ENCODE data around the gene FYN. TPM values are rescaled to one million over a fixed set of nuclear protein-coding genes. Genes with fewer than 3 reads are reported as not detected.

Gene FYN
- total RNA-seq, 2 experiments from 2014 or later: 201 to 208 TPM

GRCh38 chr6:111799576-111800258, 73.5 kb downstream of the FYN start:
- ChIA-PET POLR2A (interaction anchor here (0.9 to 1.6 kb wide), 4 partner anchors 17 to 72 kb away, joined by 3 to 4 read pairs (median 3); no protein-coding TSS in a partner anchor), CTCF (interaction anchor here (1.5 to 1.6 kb wide), 3 partner anchors 10 to 242 kb away, joined by 3 to 4 read pairs (median 4); no protein-coding TSS in a partner anchor)
- peaks cover 21% of the 10 kb centered on the region for H3K36me3 Mint-ChIP-seq (ENCODE audit: low read depth)
- no peaks in the 10 kb centered on the region for H3K27me3 Mint-ChIP-seq
- H3K4me3 Mint-ChIP-seq: no peak overlapping the region
- no peaks in the 10 kb centered on the region for H3K9me3 Mint-ChIP-seq
- no peak for DNase-seq
- H3K27ac Mint-ChIP-seq: no peak overlapping the region
- peaks cover 71% of the 10 kb centered on the region for H3K4me1 Mint-ChIP-seq

DNA sequence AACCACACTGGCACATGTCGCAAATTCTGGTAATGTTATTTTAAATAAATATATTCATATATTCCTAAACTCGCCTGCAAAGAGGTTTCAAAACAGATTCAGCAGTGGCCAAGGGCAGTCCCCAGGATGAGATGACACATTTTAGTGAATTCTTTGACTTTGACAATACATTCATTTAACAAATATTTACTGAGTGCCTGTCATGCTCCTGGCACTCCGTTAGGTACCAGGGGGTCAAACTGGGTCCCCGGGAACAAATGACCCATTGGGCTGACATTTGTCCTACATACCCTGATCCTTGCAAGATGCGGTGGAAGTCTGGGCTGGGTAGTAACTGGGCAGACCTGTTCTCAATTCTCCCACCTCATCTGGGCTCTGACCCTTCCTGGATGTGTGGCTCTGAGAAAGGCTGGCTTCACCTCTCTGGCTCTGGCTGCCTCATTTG, 74.9 kb downstream of the FYN start:
- H3K27ac Mint-ChIP-seq: no peak overlapping the region

GRCh38 chr6:111796310-111796918, 76.8 kb downstream of the FYN start:
- ChIA-PET CTCF (interaction anchor here (0.8 to 1.9 kb wide), 5 partner anchors 8 to 77 kb away, joined by 3 to 4 read pairs (median 4); partner anchors contain the start of gene FYN), POLR2A (interaction anchor here (0.6 to 1.5 kb wide), 6 partner anchors 8 to 37 kb away, joined by 3 to 8 read pairs (median 5); no protein-coding TSS in a partner anchor)
- Mint-ChIP-seq H3K4me3 (no peak overlapping the region), H3K27me3 (no peaks in the 10 kb centered on the region), H3K4me1 (peaks cover 75% of the 10 kb centered on the region), H3K36me3 (ENCODE audit: low read depth) (peaks cover 16% of the 10 kb centered on the region), H3K27ac (peak overlapping the region; percentile 87), H3K9me3 (no peaks in the 10 kb centered on the region)
- no peak for DNase-seq

More for the DNA sequence above, 74.9 kb downstream of the FYN start:
- Mint-ChIP-seq H3K36me3 (ENCODE audit: low read depth) (peaks cover 24% of the 10 kb centered on the region), H3K9me3 (no peaks in the 10 kb centered on the region), H3K4me3 (no peak overlapping the region), H3K4me1 (peaks cover 71% of the 10 kb centered on the region), H3K27me3 (no peaks in the 10 kb centered on the region)
- DNase-seq: no peak
- CTCF ChIA-PET: no interaction called here
- POLR2A ChIA-PET: no interaction called here

DNA sequence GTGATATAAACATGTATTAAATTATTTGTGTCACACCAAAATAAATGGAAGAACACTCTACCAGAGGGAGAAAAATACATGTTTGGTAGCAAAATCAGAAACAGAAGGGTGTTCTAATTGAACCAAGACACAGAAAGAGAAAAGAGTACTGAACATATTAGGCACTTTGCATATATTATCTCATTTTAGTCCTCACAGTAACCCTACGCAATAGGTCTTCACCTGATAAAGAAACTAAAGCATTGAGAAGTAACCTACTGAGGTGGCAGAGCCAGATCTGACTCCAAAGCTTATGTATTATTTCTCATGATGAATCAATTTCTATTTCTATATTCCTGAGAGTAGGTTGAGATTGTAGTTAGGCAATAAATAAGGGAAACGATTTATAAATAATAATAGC, 77.7 kb downstream of the FYN start:
- CTCF ChIA-PET: interaction anchor here (0.8 to 1.9 kb wide), 5 partner anchors 8 to 78 kb away, joined by 3 to 4 read pairs (median 4); partner anchors contain the start of gene FYN
- Mint-ChIP-seq H3K27ac (peak overlapping the region; percentile 87), H3K4me3 (peak overlapping the region; percentile 42), H3K9me3 (no peaks in the 10 kb centered on the region), H3K4me1 (peaks cover 78% of the 10 kb centered on the region), H3K36me3 (ENCODE audit: low read depth) (peaks cover 15% of the 10 kb centered on the region), H3K27me3 (no peaks in the 10 kb centered on the region)
- no peak for DNase-seq
- POLR2A ChIA-PET: interaction anchor here (0.6 to 2.8 kb wide), 7 partner anchors 8 to 36 kb away, joined by 3 to 20 read pairs (median 5); no protein-coding TSS in a partner anchor

- DNase-seq: no peak
- Mint-ChIP-seq H3K36me3 (ENCODE audit: low read depth) (peaks cover 20% of the 10 kb centered on the region), H3K4me3 (peak overlapping the region; percentile 42), H3K27me3 (no peaks in the 10 kb centered on the region), H3K4me1 (peaks cover 77% of the 10 kb centered on the region), H3K27ac (peak overlapping the region; percentile 87), H3K9me3 (no peaks in the 10 kb centered on the region)
- CTCF ChIA-PET: interaction anchor here (0.7 to 1.9 kb wide), 4 partner anchors 9 to 32 kb away, joined by 3 to 4 read pairs (median 3); no protein-coding TSS in a partner anchor
- POLR2A ChIA-PET: interaction anchor here (1.0 to 2.9 kb wide), 12 partner anchors 9 to 77 kb away, joined by 3 to 20 read pairs (median 8); no protein-coding TSS in a partner anchor
Measured at GRCh38 chr6:111794727-111795452, 78.4 kb downstream of the FYN start.

- H3K27me3 Mint-ChIP-seq: no peaks in the 10 kb centered on the region
- H3K9me3 Mint-ChIP-seq: no peaks in the 10 kb centered on the region
- CTCF ChIA-PET: interaction anchor here (0.6 to 1.9 kb wide), 5 partner anchors 8 to 49 kb away, joined by 3 to 4 read pairs (median 3); no protein-coding TSS in a partner anchor
- peaks cover 20% of the 10 kb centered on the region for H3K36me3 Mint-ChIP-seq (ENCODE audit: low read depth)
- H3K4me1 Mint-ChIP-seq: peaks cover 71% of the 10 kb centered on the region
- peak overlapping the region; percentile 87 for H3K27ac Mint-ChIP-seq
- DNase-seq: no peak
- POLR2A ChIA-PET: interaction anchor here (1.0 to 2.9 kb wide), 14 partner anchors 9 to 82 kb away, joined by 3 to 20 read pairs (median 8); no protein-coding TSS in a partner anchor
- H3K4me3 Mint-ChIP-seq: peak overlapping the region; percentile 73
Measured at GRCh38 chr6:111794300-111794699, 79.0 kb downstream of the FYN start.

- Mint-ChIP-seq H3K9me3 (no peaks in the 10 kb centered on the region), H3K27ac (peak overlapping the region; percentile 87), H3K4me1 (peaks cover 65% of the 10 kb centered on the region), H3K27me3 (no peaks in the 10 kb centered on the region), H3K36me3 (ENCODE audit: low read depth) (peaks cover 20% of the 10 kb centered on the region), H3K4me3 (peak overlapping the region; percentile 73)
- ChIA-PET POLR2A (interaction anchor here (0.8 to 2.9 kb wide), 16 partner anchors 9 to 81 kb away, joined by 3 to 20 read pairs (median 8); no protein-coding TSS in a partner anchor), CTCF (interaction anchor here (0.6 to 1.7 kb wide), 4 partner anchors 9 to 50 kb away, joined by 3 to 4 read pairs (median 3); no protein-coding TSS in a partner anchor)
- DNase-seq: peak; percentile 68
Measured at GRCh38 chr6:111793711-111794111, 79.5 kb downstream of the FYN start.

GRCh38 chr6:111792914-111793700, 80.1 kb downstream of the FYN start:
- no peak for DNase-seq
- peak overlapping the region; percentile 87 for H3K27ac Mint-ChIP-seq
- H3K9me3 Mint-ChIP-seq: no peaks in the 10 kb centered on the region
- peaks cover 59% of the 10 kb centered on the region for H3K4me1 Mint-ChIP-seq
- ChIA-PET CTCF (interaction anchor here (0.7 to 1.7 kb wide), 5 partner anchors 9 to 250 kb away, joined by 3 to 4 read pairs (median 3); no protein-coding TSS in a partner anchor), POLR2A (interaction anchor here (0.8 to 2.9 kb wide), 15 partner anchors 10 to 81 kb away, joined by 3 to 20 read pairs (median 8); no protein-coding TSS in a partner anchor)
- no peaks in the 10 kb centered on the region for H3K27me3 Mint-ChIP-seq
- peaks cover 20% of the 10 kb centered on the region for H3K36me3 Mint-ChIP-seq (ENCODE audit: low read depth)
- H3K4me3 Mint-ChIP-seq: peak overlapping the region; percentile 73

DNA sequence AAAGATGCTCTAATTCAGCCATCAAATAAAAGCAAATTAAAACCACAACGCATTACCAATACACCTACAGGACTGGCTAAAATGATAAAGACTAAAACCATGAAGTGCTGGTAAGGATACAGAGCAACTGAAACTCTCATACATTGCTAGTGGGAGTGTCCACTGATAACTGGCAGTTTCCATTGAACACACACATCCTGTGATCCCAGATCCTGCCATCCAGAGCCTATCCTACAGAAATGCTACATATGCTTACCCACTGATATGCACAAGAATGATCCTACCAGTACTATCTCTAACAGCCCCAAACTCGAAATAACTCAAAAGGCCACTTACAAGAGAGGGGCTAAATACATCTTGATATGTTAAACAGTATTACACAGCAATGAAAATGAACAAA, 81.0 kb downstream of the FYN start:
- peaks cover 60% of the 10 kb centered on the region for H3K4me1 Mint-ChIP-seq
- DNase-seq: no peak
- H3K27me3 Mint-ChIP-seq: no peaks in the 10 kb centered on the region
- H3K36me3 Mint-ChIP-seq (ENCODE audit: low read depth): peaks cover 20% of the 10 kb centered on the region
- ChIA-PET CTCF (interaction anchor here (0.7 kb wide), 1 partner anchor 11 kb away, joined by 3 read pairs; no protein-coding TSS in a partner anchor), POLR2A (interaction anchor here (2.0 to 2.6 kb wide), 2 partner anchors 30 to 45 kb away, joined by 7 to 9 read pairs; no protein-coding TSS in a partner anchor)
- H3K27ac Mint-ChIP-seq: peak overlapping the region; percentile 9
- H3K4me3 Mint-ChIP-seq: peak overlapping the region; percentile 15
- no peaks in the 10 kb centered on the region for H3K9me3 Mint-ChIP-seq

- ChIA-PET CTCF (no interaction called here), POLR2A (interaction anchor here (2.1 kb wide), 1 partner anchor 53 kb away, joined by 7 read pairs; no protein-coding TSS in a partner anchor)
- Mint-ChIP-seq H3K27ac (no peak overlapping the region), H3K9me3 (no peaks in the 10 kb centered on the region), H3K4me3 (no peak overlapping the region), H3K4me1 (peaks cover 55% of the 10 kb centered on the region), H3K36me3 (ENCODE audit: low read depth) (peaks cover 17% of the 10 kb centered on the region), H3K27me3 (no peaks in the 10 kb centered on the region)
- no peak for DNase-seq
Measured at GRCh38 chr6:111791415-111791814, 81.8 kb downstream of the FYN start.

DNA sequence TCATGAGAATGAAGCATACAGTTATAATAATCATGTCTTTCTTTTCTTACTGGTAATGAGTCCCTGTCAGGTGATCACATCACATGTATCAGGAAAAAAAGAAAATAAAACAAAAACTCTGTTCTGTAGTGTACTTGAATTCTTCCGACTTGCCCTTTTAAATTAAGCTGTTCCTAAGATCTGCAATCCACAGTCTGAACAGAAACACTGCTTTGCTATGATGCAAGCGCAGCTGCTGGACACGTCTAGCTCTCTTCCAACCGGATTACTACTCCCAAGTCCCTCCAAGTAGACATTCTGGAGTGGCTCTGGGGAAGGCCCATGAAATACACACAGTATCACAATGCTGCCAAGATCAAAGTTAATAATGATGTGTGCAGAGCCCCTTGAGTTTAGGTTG, 83.7 kb downstream of the FYN start:
- ChIA-PET POLR2A (interaction anchor here (0.6 to 2.3 kb wide), 8 partner anchors 10 to 65 kb away, joined by 3 to 10 read pairs (median 4); no protein-coding TSS in a partner anchor), CTCF (interaction anchor here (0.7 to 2.1 kb wide), 4 partner anchors 11 to 16 kb away, joined by 3 to 7 read pairs (median 4); no protein-coding TSS in a partner anchor)
- DNase-seq: no peak
- H3K27me3 Mint-ChIP-seq: no peaks in the 10 kb centered on the region
- H3K4me1 Mint-ChIP-seq: peaks cover 50% of the 10 kb centered on the region
- H3K9me3 Mint-ChIP-seq: no peaks in the 10 kb centered on the region
- H3K4me3 Mint-ChIP-seq: no peak overlapping the region
- no peak overlapping the region for H3K27ac Mint-ChIP-seq
- peaks cover 16% of the 10 kb centered on the region for H3K36me3 Mint-ChIP-seq (ENCODE audit: low read depth)

Measured in activated CD4-positive, alpha-beta memory T cell treated with anti-CD3 and anti-CD28 coated beads, Interleukin-2, amount 10 ng/mL, durations not matched to agents 7 days and 5 days (primary cell).